GM18867 (cell line): ENCODE measurements around the gene SECISBP2L.
A peak's percentile ranks its signal among the peaks of the same experiment; 100 is the strongest.

ENCODE experiments used
- ATAC-seq: cut with Tn5 transposase; IDR thresholded peaks from one replicate; pipeline ENCODE4 v1.9.1; 2021; ENCODE audit warnings: mild to moderate bottlenecking, moderate library complexity; ENCODE audit not compliant: unreplicated experiment

The SECISBP2L gene

DNA sequence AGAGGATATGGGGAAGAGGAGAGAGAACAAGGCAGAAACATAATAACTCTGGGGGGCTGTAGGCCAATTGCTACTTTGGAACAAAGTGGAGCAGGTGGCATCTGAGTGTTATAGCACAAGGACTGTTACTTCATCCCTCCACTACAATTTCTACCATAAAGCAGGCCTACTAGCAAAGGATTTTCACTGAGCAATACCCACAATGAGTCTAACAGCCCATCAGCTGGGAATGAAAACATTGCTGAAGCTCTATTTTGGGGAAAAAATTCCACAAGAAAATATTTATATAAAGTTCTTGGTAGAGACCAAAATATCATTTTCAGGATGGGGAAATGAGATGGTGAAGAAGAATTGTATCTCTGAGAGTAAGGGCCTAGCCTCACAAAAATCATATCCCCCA is 78.9 kb downstream of the SECISBP2L start:
- ATAC-seq: no peak

DNA sequence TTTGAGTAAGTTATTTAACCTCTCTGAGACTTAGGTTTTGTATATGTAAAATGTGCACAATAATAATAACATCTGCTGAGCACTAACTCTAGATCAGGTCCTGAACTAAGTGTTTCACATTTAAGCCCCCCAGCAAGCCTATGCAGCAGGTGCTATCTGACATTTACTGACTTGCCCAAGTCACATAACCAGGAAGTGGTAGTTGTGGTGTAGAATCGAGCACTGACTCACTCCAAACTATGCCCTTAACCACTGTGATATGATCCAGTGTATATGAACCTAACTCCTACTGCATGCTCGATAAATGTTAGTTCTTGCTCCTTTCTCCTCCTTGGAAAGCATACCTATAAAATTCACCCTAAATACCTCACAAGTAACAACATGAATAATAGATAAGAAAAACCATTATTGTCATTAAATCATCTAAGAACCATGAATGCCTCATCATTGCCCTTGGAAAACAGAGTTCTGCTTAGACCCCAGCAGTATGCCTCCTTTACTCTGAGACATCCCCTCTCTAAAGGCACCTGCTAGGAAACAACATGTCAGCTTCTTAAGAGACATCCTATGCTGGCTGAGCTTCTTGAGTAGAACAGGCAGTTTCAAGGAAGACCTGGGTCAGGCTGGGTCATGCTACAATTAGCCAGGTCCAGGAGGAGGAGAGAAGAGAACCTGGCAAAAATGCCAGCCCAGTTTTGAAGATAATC is 79.5 kb downstream of the SECISBP2L start:
- peak; percentile 90 for ATAC-seq

DNA sequence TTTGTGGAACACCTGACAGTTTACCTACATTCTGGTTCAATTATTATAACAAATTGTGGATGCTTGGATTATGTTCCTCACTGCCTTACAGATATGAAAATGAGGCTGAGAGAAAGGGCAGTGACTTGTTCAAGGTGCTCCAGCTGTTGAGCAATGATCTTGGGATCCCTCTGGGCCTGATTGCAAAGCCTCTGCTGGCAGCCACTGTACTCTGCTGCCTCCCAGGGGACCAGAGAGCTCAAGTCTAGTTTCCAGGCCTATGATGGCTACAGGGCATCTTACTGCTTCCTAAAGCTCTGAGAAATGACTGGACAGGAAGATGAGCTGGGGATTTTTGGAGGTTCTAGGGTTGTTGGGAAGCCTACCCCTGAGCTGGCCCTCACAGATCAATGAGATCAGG is 80.3 kb downstream of the SECISBP2L start:
- peak; percentile 58 for ATAC-seq

DNA sequence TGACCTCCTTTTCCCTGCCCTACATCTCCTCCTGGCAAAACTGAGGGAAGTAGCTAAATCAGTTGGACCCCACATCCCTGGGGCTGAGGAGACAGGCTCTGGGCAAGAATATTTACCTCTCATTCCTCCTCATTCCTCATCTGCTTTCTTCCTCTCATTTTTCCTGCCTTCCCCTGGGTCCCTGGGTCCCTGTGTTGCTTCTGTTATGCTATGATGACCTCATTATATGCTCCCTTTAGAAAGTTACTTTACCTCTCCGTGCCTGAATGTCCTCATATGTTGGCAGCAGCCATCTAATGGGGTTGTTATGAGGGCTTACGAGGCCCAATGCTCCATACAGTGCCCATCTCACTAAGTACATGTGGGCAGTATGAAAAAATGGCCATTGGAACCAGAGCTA is 81.3 kb downstream of the SECISBP2L start:
- no peak for ATAC-seq

DNA sequence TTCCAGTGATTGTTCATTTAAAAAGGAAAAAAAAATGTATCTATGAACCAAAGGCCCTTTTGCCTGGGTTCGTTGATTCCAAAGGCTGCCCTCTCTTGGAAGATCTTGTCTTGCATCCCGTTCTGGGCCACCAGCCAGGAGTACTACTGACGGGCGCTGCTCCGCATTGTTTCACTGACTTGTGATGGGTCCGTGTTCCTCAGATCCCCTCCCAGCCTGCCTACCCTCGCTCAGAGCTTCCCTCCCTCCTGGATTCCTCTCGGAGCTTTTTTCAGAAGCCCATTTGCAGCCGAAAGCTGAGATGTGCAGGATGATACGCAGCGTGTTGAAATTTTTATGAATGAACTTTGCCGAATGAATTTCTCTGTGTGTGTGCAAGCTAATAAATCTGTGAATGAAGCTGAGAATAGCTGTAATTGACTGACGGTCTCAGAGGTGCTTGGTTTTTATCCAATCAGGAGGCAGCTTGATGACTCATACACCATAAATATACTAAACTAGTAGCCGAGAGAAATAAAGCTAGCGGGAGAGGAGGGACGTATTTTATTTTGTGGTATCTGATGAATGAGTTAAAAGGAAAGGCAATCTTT is 82.6 kb downstream of the SECISBP2L start, which contains the start of gene SHC4:
SHC4 (minus strand) TSS at position 396 of the 590 bp plus-strand sequence. CDS start 904 bp downstream, outside the sequence.
- no peak for ATAC-seq

DNA sequence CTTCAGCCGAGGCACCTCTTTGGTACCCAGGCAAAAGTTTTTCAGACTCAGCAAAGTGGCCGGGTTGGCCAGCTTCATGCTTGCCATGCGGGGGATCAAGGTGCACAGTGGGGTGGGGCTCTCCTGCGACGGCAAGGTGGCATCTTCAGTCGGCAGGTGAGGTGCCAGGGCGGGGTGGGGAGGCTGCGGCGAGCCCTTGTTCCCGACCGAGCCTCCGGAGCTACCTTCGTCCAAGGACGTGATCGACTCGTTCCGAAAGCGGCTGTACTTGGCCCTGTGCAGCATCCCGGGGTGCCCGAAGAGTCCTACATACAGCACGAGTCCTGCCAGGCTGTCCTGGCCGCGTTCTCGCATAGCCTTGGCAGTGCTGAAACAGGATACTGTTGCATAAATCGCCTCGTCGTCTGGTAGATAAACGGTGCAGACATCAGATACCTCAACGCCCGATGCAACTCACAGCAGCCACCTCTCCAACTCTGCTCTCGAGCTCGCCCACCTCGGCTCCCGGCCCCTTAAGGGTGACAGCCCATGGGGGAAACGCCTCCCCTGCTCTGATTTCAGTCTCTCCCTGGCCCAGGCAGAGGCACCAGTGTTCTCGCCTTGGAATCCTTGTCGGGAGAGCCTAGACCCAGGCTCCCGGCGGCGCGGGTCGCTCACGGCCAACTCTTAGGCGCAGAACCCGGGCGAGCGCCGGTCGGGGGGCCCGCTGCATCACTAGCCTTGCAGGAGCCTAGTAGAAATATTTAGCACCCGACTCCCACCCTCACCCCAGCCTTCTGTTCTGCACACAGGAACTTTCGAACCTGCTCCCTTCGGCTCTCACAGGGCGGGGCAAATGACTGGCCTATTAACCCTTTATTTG is 83.4 kb downstream of the SECISBP2L start:
- no peak for ATAC-seq

DNA sequence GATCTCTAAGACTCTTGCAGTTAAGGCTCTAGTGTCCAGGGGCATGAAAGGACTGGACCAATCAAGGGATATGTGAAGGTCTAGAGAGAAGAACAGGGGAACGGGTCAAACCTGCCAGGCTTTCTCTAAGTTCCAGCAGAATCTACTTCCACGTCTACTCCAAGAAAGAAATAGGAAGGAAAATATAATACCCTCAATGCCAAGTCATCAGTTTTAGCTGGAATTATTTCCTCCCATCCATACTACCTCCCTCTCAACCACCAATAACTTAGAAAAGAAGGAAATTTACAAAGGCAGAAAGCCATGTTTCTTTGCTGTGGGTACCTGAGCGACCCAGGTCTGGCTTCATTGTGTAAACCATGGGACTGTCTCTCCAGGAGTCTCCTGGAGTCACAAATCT is 90.3 kb downstream of the SECISBP2L start:
- no peak for ATAC-seq

DNA sequence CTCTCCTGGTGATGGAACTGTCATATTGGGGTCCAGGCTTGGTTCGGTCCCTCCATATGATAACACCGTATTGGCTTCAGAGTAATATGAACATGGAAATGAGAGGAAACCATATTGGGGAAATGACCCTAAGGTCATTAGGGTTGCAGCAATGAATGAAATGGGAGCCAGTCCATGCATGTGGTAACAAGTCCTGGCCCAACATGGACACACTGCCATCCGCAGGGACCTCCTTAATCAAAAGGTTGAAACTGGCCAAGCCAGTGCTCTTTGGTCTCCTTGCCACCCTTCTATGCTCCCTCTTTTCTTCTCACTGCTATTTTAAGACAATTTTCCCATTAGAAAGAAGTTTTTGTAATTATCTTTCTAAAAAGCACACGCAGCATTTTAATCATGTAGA is 90.9 kb downstream of the SECISBP2L start:
- no peak for ATAC-seq

DNA sequence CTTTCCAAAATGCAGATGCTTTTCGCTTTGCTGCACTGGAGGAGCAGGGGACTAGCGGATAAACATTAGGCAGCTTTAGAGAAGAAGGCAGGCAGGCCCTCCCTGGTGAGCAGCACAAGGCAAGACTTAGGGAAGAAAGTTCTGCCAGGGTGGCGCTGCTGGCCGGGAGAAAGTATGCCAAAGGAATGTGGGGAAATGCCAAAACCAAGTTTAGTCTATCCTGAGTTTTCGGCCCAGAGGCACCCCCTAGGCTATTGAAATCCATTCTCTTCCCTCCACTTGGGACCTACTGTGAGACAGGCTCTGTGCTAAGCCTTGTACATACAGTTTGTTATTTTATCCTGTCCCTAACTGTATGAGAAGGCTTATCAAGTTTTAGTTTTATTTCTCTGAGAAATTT is 91.7 kb downstream of the SECISBP2L start:
- no peak for ATAC-seq

DNA sequence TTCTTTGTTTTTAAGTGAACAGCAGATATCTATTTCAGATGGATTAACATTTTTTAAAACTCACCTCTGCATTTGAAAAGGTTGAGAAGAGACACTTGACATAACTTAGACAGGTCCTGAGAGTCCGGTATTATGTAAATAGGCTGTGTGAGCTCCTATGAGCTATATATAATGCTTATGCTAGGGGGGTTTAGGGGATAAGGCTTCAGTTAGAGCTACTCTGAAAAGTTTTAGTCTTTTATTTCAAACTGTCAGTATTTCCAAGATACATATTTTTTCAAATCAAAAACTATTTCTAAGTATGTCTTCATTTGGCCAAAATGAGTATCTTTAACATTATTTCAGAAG is 99.4 kb downstream of the SECISBP2L start:
- ATAC-seq: no peak

DNA sequence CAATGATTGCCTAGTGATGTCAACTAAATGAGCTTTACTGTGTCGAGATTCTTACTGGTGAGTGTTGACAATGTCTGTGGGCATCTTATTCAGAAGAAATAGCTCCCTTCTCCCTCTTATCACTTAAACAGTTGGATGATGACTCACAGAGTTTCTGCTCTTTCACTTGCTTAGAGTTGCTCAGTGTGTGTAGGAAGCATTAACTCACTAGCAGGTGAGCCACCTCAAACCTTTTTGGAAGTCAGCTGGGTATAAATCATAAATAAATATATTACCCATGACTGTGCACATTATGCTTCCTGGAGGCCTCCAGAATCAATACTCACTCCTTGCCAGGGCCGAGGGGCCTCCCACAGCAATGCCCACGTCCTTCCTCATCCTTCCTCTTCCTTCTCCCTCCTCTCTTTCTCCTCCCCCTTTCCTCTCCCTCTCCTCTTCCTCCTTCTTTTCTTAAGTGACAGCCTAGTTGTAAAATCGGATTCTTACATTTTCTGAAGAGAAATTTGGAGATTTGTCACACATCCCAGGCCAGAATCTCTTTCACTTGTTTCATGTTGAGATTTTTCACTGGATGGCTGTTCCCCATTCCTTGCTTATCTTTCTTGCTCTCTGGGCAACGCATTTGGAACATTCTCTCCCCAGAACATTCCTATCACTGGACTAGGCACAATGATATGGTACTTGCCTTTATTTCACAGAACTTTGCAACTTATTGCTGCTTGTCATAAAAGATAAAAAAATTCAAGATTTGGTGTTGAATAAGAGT is 100.0 kb downstream of the SECISBP2L start:
- ATAC-seq: no peak

DNA sequence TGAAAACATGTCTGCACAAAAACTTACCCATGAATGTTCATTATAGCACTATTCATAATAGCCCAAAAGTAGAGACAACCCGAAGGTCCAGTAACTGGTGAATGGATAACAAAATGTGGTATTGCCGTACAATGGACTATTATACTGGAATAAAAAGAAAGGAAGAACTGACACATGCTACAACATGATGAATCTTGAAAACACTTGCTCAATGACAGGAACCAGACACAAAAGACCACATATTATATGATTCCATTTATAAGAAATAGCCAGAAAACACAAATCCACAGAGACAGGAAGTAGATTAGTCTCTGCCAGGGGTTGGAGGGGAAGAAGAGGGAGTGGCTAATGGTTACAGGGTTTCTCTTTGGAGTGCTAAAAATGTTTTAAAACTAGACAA is 100.9 kb downstream of the SECISBP2L start:
- ATAC-seq: no peak

DNA sequence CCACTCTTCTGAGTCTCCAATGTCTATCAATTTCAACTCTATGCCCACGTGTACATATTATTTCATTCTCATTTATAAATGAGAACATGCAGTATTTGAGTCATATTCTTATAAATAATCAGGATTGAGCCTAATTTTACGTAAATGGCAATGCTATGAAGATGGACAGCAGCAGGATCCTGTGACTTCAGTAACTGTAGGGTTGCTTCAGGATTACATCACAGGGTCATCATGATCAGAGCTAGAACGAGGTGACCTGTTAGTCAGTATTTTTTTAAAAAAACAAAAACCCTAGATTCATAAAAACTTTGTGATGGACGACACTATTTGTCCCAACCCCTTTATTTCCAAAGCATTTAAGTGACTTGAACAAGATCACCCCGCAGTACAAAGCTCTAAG is 104.3 kb downstream of the SECISBP2L start:
- ATAC-seq: no peak

DNA sequence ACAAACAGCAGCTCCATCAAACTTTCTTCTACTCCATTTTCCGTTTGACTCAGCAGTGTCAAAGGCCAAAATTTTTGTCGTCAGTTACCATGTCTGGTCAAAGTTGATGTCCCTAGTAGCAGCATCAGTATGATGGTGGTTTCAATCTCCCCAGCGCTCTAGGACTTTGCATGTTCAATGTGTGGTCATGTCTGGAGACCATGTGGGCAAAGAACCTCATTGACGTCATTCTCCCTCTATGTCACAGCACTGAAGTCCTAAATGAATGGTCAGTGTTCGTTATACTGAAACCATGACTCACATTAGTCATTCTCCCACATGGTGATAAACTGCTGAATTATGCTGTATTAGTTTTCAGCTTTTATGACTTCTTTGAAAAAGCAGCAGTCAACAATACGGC is 105.7 kb downstream of the SECISBP2L start:
- peak; percentile 96 for ATAC-seq

DNA sequence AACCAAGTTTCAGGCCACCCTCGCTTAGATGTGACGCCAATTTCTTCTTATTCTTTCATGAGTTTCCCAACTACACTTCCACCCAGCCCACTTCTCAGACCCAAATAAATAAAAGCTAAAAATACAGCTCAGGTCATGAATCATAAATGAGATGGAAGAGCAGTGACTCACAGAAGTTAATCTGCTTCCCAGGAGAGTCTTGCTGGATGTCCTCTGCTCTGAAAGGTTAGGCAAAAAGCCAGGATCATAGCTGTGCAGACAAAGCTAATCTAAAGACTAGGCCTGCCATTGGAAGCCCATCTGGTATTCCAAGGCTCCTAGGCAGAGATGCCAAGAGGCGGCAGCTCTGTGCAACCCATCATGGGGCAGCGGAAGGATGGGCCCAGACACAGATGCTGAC is 106.6 kb downstream of the SECISBP2L start:
- no peak for ATAC-seq
